H1 (cell line): ENCODE measurements around the gene SAMD4A.

Source experiments
- BCL11A ChIP-seq, 2 experiments: IDR thresholded peaks; one replicate each; pipeline ENCODE4 v1.6.1; 2011; ENCODE audit warnings: low read depth in 2 of 2, low read length in 2 of 2, mild to moderate bottlenecking in 2 of 2
- CHD2 ChIP-seq: IDR thresholded peaks from 2 replicates; pipeline ENCODE4 v1.6.1; 2012; ENCODE audit warnings: low read length, improper control_type of control experiment
- FOSL1 ChIP-seq: IDR thresholded peaks from 2 replicates; pipeline ENCODE4 v1.6.1; 2011; ENCODE audit warnings: mild to moderate bottlenecking, low read depth, low read length, moderate library complexity; ENCODE audit not compliant: insufficient read depth
- GABPA ChIP-seq: IDR thresholded peaks from 2 replicates; pipeline ENCODE4 v1.6.1; 2011; ENCODE audit warnings: mild to moderate bottlenecking, low read length, moderate library complexity, borderline replicate concordance; ENCODE audit not compliant: insufficient read depth
- JUND ChIP-seq: IDR thresholded peaks from 2 replicates; pipeline ENCODE4 v1.6.1; 2011; ENCODE audit warnings: mild to moderate bottlenecking, improper control_type of control experiment, low read length
- MAX ChIP-seq: IDR thresholded peaks from 2 replicates; pipeline ENCODE4 v1.6.1; 2012; ENCODE audit warnings: inconsistent platforms
- RAD21 ChIP-seq, 2 experiments: IDR thresholded peaks in 1 of 2; conservative IDR thresholded peaks in 1 of 2; 2 replicates each; pipeline ENCODE4 v1.6.1; 2011; ENCODE audit warnings: low read depth in 2 of 2, low read length in 2 of 2, improper control_type of control experiment in 1 of 2, inconsistent platforms in 1 of 2, mild to moderate bottlenecking in 1 of 2, moderate library complexity in 1 of 2
- RBBP5 ChIP-seq: IDR thresholded peaks from 2 replicates; pipeline ENCODE4 v1.7.1; 2012; ENCODE audit warnings: low read depth, mild to moderate bottlenecking, inconsistent platforms, low read length, moderate library complexity, borderline replicate concordance
- SIX5 ChIP-seq: IDR thresholded peaks from 2 replicates; pipeline ENCODE4 v1.6.1; 2011; ENCODE audit warnings: mild to moderate bottlenecking, low read depth, low read length
- USF2 ChIP-seq: IDR thresholded peaks from 2 replicates; pipeline ENCODE4 v1.6.1; 2011; ENCODE audit warnings: low read length, improper control_type of control experiment
- TF ChIP-seq, protein P1 (sequence below), 3 experiments: IDR thresholded peaks; 1 replicate in 2 of 3; 2 replicates in 1 of 3; pipeline versions ENCODE4 v1.5.1 to v1.6.1; 2011; ENCODE audit warnings: low read length in 3 of 3, mild to moderate bottlenecking in 3 of 3, inconsistent platforms in 2 of 3, low read depth in 1 of 3, moderate library complexity in 1 of 3; ENCODE audit not compliant: insufficient read depth in 1 of 3; ENCODE audit errors: control extremely low read depth in 1 of 3
- TF ChIP-seq, protein P2 (sequence below): IDR thresholded peaks from 2 replicates; pipeline ENCODE4 v1.6.1; 2011; ENCODE audit warnings: low read depth, mild to moderate bottlenecking, low read length; ENCODE audit not compliant: insufficient read depth

- TF ChIP-seq, protein P1, sequence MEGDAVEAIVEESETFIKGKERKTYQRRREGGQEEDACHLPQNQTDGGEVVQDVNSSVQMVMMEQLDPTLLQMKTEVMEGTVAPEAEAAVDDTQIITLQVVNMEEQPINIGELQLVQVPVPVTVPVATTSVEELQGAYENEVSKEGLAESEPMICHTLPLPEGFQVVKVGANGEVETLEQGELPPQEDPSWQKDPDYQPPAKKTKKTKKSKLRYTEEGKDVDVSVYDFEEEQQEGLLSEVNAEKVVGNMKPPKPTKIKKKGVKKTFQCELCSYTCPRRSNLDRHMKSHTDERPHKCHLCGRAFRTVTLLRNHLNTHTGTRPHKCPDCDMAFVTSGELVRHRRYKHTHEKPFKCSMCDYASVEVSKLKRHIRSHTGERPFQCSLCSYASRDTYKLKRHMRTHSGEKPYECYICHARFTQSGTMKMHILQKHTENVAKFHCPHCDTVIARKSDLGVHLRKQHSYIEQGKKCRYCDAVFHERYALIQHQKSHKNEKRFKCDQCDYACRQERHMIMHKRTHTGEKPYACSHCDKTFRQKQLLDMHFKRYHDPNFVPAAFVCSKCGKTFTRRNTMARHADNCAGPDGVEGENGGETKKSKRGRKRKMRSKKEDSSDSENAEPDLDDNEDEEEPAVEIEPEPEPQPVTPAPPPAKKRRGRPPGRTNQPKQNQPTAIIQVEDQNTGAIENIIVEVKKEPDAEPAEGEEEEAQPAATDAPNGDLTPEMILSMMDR (IDR thresholded peaks at IDR 0.05; ENCODE audit: control extremely low read depth in 1 of 3, insufficient read depth in 1 of 3, low read depth in 1 of 3, low read length in 3 of 3) = no peak
- TF ChIP-seq SIX5 (no peak), RAD21 (IDR thresholded peaks at IDR 0.05 in 1 of 2, conservative IDR thresholded peaks at IDR 0.05 in 1 of 2; ENCODE audit: low read depth in 2 of 2, low read length in 2 of 2) (no peak), CHD2 (no peak), RBBP5 (no peak), BCL11A (IDR thresholded peaks at IDR 0.05; ENCODE audit: low read depth in 2 of 2, low read length in 2 of 2) (no peak), JUND (no peak), MAX (no peak), FOSL1 (no peak), GABPA (no peak), USF2 (no peak)
- TF ChIP-seq, protein P2, sequence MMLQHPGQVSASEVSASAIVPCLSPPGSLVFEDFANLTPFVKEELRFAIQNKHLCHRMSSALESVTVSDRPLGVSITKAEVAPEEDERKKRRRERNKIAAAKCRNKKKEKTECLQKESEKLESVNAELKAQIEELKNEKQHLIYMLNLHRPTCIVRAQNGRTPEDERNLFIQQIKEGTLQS = no peak
Observed at GRCh38 chr14:54688229-54688628, 121.3 kb downstream of the SAMD4A start.
